Measurements from ENCODE around the gene THTPA. TPM values are rescaled to one million over a fixed set of nuclear protein-coding genes. Genes with fewer than 3 reads are reported as not detected.

THTPA gene
- total and polyA plus RNA-seq, 9 of the 15 experiments (the other 6 are each of a cell fraction or from before 2014, with no cell fraction given) = 2.4 to 8.7 (median 5.2) TPM

GRCh38 chr14:23567186-23568020 lies 11.3 kb downstream of the THTPA start, which contains the start of gene AP1G2 (continued):
- TF ChIP-seq WHSC1 (IDR thresholded peaks at IDR 0.05; ENCODE audit: low read length) (no peak), ZNF561 (CRISPR knock-in tag; conservative IDR thresholded peaks at IDR 0.05) (no peak), NELFE (IDR thresholded peaks at IDR 0.05; ENCODE audit: insufficient read depth, insufficient read length) (no peak), BRD9 (IDR thresholded peaks at IDR 0.05; ENCODE audit: low read depth, partially characterized antibody) (no peak), BACH1 (tag; IDR thresholded peaks at IDR 0.05) (no peak), PKNOX1 (IDR thresholded peaks at IDR 0.05) (peak; percentile 35), CCAR2 (IDR thresholded peaks at IDR 0.05; ENCODE audit: low read depth, low read length) (no peak), UBTF (IDR thresholded peaks at IDR 0.05; ENCODE audit: borderline replicate concordance in 1 of 2, low read depth in 2 of 2, low read length in 2 of 2) (no peak), BCLAF1 (IDR thresholded peaks at IDR 0.05; ENCODE audit: borderline replicate concordance in 1 of 2, control insufficient read depth in 1 of 2, low read depth in 2 of 2, low read length in 1 of 2) (no peak), NBN (IDR thresholded peaks at IDR 0.05; ENCODE audit: low read depth) (0 out of 2 replicates have a peak, but pooled peaks have one; percentile 43), POLR2B (IDR thresholded peaks at IDR 0.05; ENCODE audit: low read depth, partially characterized antibody) (peak; percentile 86), ERF (CRISPR knock-in tag; IDR thresholded peaks at IDR 0.05) (peak; percentile 55; the same call in 1 of the 2 replicates), ZNF695 (CRISPR knock-in tag; IDR thresholded peaks at IDR 0.05) (no peak), LARP7 (IDR thresholded peaks at IDR 0.05) (0 out of 2 replicates have a peak, but pooled peaks have one; percentile 22), HES1 (IDR thresholded peaks at IDR 0.05; ENCODE audit: low read depth) (no peak), RBM15 (IDR thresholded peaks at IDR 0.05; ENCODE audit: insufficient read depth, low read length) (no peak), ZNF586 (CRISPR knock-in tag; conservative IDR thresholded peaks at IDR 0.05) (no peak), ZNF449 (CRISPR knock-in tag; IDR thresholded peaks at IDR 0.05) (no peak), MED1 (CRISPR knock-in tag; IDR thresholded peaks at IDR 0.05; ENCODE audit: borderline replicate concordance) (no peak)
